GM12878 (cell line): ENCODE results near the gene NEK8. TPM values are rescaled to one million over a fixed set of nuclear protein-coding genes. Genes with fewer than 3 reads are reported as not detected.
A peak's percentile ranks its signal among the peaks of the same experiment; 100 is the strongest.

Experiments
- CHD4 ChIP-seq: fragments of 200-600 bp; sonication (generic); IDR thresholded peaks from 2 replicates; pipeline ENCODE4 v1.6.1; 2016; ENCODE audit warnings: mild to moderate bottlenecking
- CTCF ChIP-seq, 3 experiments: IDR thresholded peaks in 2 of 3; conservative IDR thresholded peaks in 1 of 3; 2 replicates each; pipeline ENCODE4 v1.5.1; 2011; ENCODE audit warnings: low read depth in 3 of 3, low read length in 3 of 3, mild to moderate bottlenecking in 3 of 3, control low read depth in 2 of 3, moderate library complexity in 2 of 3, inconsistent platforms in 1 of 3, mixed read lengths in 1 of 3; ENCODE audit not compliant: control insufficient read depth in 2 of 3, insufficient read depth in 1 of 3; ENCODE audit errors: extremely low read depth in 1 of 3
- E2F8 ChIP-seq: fragments of 450-650 bp; IDR thresholded peaks from 2 replicates; pipeline ENCODE4 v1.6.1; 2018; ENCODE audit warnings: mild to moderate bottlenecking, low read depth, moderate library complexity; ENCODE audit not compliant: partially characterized antibody
- ETV6 ChIP-seq, 2 experiments: fragments of 450-650 bp in 1 of 2; IDR thresholded peaks in 1 of 2; conservative IDR thresholded peaks in 1 of 2; 2 replicates each; pipeline ENCODE4 v1.6.1; 2014; ENCODE audit warnings: antibody characterized with exemption in 1 of 2, borderline replicate concordance in 1 of 2, low read depth in 1 of 2, mild to moderate bottlenecking in 1 of 2, moderate library complexity in 1 of 2
- GATAD2B ChIP-seq: fragments of 450-650 bp; conservative IDR thresholded peaks from 2 replicates; pipeline ENCODE4 v1.6.1; 2017; ENCODE audit warnings: low read depth, mild to moderate bottlenecking, moderate library complexity
- NFXL1 ChIP-seq: fragments of 450-650 bp; IDR thresholded peaks from 2 replicates; pipeline ENCODE4 v1.6.1; 2017; ENCODE audit warnings: antibody characterized with exemption, mild to moderate bottlenecking, borderline replicate concordance
- PKNOX1 ChIP-seq: fragments of 450-650 bp; IDR thresholded peaks from 2 replicates; pipeline ENCODE4 v1.6.1; 2016; ENCODE audit warnings: mild to moderate bottlenecking
- PML ChIP-seq: IDR thresholded peaks from 2 replicates; pipeline ENCODE4 v1.6.1; 2012; ENCODE audit warnings: low read length, inconsistent platforms
- POU2F2 ChIP-seq: IDR thresholded peaks from 3 replicates; pipeline ENCODE4 v1.6.1; 2011; ENCODE audit warnings: low read depth, mild to moderate bottlenecking, low read length, borderline replicate concordance
- RUNX3 ChIP-seq: IDR thresholded peaks from 2 replicates; pipeline ENCODE4 v1.6.1; 2012; ENCODE audit warnings: low read length, inconsistent platforms
- SREBF1 ChIP-seq: IDR thresholded peaks from 2 replicates; pipeline ENCODE4 v1.6.1; 2012; ENCODE audit warnings: mild to moderate bottlenecking, low read length
- STAT1 ChIP-seq: fragments of 450-650 bp; conservative IDR thresholded peaks from 2 replicates; pipeline ENCODE4 v1.6.1; 2014; ENCODE audit warnings: antibody characterized with exemption, mild to moderate bottlenecking
- ZBTB11 ChIP-seq: fragments of 450-650 bp; formaldehyde crosslinking; IDR thresholded peaks from 2 replicates; pipeline ENCODE4 v1.5.0; 2022; ENCODE audit warnings: mild to moderate bottlenecking, missing genetic modification characterization
- ZBTB33 ChIP-seq: fragments of 450-650 bp; IDR thresholded peaks from 2 replicates; pipeline ENCODE4 v1.6.1; 2017; ENCODE audit warnings: mild to moderate bottlenecking
- polyA plus RNA-seq, 11 experiments: library from polyadenylated mRNA; depleted of rRNA in 4 of 11; unstranded in 6 of 11; stranded (reverse) in 5 of 11; fragments of >200 nt; fragmentation: Nextera tagmentation in 4 of 11; fragmentation: Illumina TruSeq in 1 of 11; extraction: Ambion mirVana in 4 of 11; extraction: Trizol in 1 of 11; gene quantifications; 1 replicate in 1 of 11; 2 replicates in 10 of 11; pipeline versions ENCODE4 v1.2.1 to v1.2.3, GENCODE V29; 2011 to 2016; ENCODE audit warnings: inconsistent platforms in 2 of 11, missing spikeins in 2 of 11, low read depth in 1 of 11
- total RNA-seq, 4 experiments: library from RNA; depleted of rRNA in 3 of 4; stranded (reverse); fragments of >200 nt in 3 of 4; fragmentation: Illumina TruSeq in 1 of 4; extraction: Trizol in 1 of 4; gene quantifications; 2 replicates each; pipeline versions ENCODE4 v1.2.1 to v1.2.3, GENCODE V29; 2013 to 2021

The NEK8 gene
- total and polyA plus RNA-seq, 10 of the 15 experiments (the other 5 are each of a cell fraction or from before 2014, with no cell fraction given): 2.3 to 14.3 (median 9.4) TPM

- TF ChIP-seq ZBTB33 (no peak), ZBTB11 (CRISPR knock-in tag) (no peak), PKNOX1 (no peak), GATAD2B (peak; percentile 64), ETV6 (conservative IDR thresholded peaks at IDR 0.05 in 1 of 2, IDR thresholded peaks at IDR 0.05 in 1 of 2; ENCODE audit: borderline replicate concordance in 1 of 2, low read depth in 1 of 2) (no peak), CTCF (IDR thresholded peaks at IDR 0.05 in 2 of 3, conservative IDR thresholded peaks at IDR 0.05 in 1 of 3; ENCODE audit: control insufficient read depth in 2 of 3, extremely low read depth in 1 of 3, insufficient read depth in 1 of 3, low read depth in 3 of 3, low read length in 3 of 3) (peak; percentile 99 to 100 (median 99); a peak in 5 of 6 replicates), CHD4 (no peak), RUNX3 (no peak), NFXL1 (no peak), POU2F2 (peak; percentile 22; the same call in 2 of the 3 replicates), SREBF1 (peak; percentile 18; the same call in 1 of the 2 replicates), STAT1 (no peak), E2F8 (peak; percentile 45), PML (no peak)
Measured at GRCh38 chr17:28726627-28727491, 1.7 kb upstream of the NEK8 start (continued).
